ENCODE results near the gene USP30.
"Not testable (repeated sequence)": the region's sequence is repeated elsewhere in the genome, so short reads cannot be mapped to it uniquely, and the experiment has no call there.

USP30 gene

GRCh38 chr12:109053382-109054123 is 1.2 kb downstream of the USP30 start:
- DNase-seq, result peak; percentile 30

GRCh38 chr12:109054124-109054513 is 1.7 kb downstream of the USP30 start:
- DNase-seq, result not testable (repeated sequence)

DNA sequence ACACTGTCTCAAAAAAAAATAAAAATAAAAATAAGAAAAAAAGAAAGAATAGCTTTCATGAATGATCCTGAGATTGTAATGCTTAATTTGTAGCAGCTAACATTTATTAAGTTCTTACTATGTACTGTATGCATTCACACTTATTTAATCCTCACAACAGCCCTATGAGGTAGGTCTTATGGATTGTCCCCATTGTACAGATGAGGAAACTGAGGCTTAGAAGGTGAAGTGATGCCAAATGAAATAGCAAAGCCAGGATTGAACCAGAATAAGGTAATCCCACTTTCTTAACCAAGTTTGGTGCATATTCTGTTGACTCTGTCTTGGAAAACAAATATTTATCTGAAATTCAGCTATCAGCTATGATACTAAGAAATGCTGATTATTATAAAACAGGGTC is 2.1 kb downstream of the USP30 start:
- no peak for DNase-seq

- DNase-seq, result no peak
Observed at GRCh38 chr12:109056891-109057290, 4.5 kb downstream of the USP30 start.

DNA sequence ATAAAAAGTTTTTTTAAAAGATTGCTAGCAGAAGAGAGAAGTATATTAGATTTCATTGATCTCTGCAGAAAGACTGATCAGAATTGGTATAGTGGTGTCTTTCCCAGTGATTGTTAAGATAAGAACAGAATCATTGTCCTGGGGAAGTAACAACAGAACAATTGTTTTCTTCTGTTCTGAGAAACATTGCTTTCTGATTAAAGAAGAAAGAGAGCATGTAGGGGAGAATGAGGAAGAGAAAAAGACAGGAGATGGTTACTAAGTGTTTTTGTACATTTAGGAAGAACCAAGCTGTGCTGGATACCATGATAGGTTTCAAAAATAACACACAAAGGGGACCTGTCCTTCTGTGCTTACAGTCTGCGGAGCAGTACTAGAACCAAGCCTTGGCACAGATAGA is 5.0 kb downstream of the USP30 start:
- DNase-seq, result no peak

DNA sequence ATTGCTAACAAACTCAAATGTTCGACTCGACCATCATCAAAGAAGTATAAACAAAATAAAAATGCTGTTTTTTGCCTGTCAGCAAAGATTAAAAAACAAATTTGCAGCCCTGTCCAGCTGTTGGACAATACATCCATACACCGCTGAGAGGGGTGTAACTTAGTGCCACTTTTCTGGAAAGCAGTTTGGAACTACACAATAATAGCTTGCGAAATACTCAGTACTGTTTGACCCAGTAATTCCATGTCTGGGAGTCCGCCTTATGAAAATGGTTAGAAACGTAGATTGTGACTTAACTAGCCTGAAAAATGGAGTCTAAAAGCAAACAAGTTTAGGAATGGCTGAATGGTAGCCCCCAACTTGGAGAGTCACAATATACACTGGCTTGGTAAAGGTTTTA is 6.4 kb downstream of the USP30 start:
- no peak for DNase-seq

DNA sequence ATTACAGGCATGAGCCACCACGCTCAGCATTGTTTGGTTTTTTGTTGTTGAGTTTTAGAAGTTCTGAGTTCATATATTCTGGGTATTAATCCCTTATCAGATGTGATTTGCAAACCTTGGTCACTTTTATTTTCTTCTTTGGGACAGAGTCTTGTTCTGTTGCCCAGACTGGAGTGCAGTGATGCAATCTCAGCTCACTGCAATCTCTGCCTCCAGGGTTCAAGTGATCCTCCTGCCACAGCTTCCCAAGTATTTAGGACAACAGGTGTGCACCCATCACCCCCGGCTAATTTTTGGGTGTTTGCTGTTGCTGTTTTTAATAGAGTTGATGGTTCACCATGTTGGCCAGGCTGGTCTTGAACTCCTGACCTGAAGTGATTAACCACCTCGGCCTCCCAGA is 11.8 kb downstream of the USP30 start:
- DNase-seq, result no peak

DNA sequence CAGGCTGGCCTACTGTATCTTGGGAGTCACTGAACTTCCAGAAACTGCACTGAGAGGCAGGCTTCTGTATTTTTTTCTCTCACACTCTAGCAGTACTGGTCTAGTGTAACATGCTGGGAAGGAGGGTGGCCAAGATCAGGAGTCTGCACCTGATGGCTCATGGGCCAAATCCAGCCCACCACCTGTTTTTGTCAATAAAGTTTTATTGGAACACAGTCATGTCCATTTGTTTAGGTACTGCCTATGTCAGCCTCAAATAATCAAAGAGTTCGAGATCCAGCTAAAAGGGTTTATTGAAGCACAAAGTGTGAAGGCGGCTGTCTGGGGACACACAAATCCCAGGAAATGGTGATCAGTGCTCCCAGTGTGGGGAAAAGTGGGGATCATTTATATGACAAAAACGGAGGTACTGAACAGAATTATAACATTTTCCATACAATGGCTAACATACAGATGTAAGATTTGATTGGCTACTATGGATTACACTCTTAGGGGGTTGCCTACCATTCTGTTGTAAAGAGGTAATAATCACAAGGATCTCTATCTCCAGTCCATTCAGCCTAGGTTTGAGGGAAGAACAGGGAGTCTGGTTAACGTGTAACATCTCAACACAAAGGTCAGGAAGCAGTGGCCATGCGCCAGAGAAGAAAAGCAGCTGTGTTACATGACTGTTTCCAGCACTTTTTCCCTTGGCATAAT is 12.9 kb downstream of the USP30 start:
- no peak for DNase-seq

- DNase-seq, result no peak
Observed at GRCh38 chr12:109065853-109066193, 13.4 kb downstream of the USP30 start.

GRCh38 chr12:109069307-109070271 is 17.2 kb downstream of the USP30 start:
- DNase-seq, result no peak

DNA sequence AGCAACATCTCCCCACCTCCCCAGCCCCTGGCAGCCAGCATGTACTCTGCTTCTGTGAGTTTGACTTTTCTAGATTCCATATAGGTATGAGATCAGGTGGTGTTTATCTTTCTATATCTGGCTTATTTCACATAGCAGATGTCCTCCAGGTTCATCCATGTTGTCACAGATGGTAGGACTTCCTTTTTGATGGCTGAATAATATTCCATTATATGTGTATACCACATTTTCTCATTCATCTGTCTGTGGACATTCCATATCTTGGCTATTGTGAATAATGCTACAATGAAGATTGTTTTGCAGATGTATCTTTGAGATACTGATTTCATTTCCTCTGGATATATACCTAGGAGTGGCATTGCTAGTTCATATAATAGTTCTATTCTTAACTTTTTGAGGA is 22.5 kb downstream of the USP30 start:
- DNase-seq, result no peak

DNA sequence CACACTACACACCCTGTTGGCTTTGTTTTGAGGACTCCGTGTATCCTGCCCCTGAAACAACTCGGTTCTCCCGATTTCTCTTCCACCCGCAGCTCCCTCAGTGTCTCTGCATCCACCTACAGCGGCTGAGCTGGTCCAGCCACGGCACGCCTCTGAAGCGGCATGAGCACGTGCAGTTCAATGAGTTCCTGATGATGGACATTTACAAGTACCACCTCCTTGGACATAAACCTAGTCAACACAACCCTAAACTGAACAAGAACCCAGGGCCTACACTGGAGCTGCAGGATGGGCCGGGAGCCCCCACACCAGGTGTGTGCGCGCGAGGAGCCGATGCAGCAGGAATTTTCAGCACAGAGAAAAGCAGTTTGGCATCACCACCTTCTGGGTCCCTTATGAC is 30.4 kb downstream of the USP30 start:
- no peak for DNase-seq

- DNase-seq, result no peak
Observed at GRCh38 chr12:109084425-109084824, 32.0 kb downstream of the USP30 start.

GRCh38 chr12:109085590-109085989 is 33.2 kb downstream of the USP30 start:
- DNase-seq, result no peak

GRCh38 chr12:109087250-109087649 is 34.9 kb downstream of the USP30 start:
- no peak for DNase-seq

GRCh38 chr12:109088818-109089217 is 36.4 kb downstream of the USP30 start:
- no peak for DNase-seq

GRCh38 chr12:109089683-109090082 is 37.3 kb downstream of the USP30 start:
- no peak for DNase-seq

DNA sequence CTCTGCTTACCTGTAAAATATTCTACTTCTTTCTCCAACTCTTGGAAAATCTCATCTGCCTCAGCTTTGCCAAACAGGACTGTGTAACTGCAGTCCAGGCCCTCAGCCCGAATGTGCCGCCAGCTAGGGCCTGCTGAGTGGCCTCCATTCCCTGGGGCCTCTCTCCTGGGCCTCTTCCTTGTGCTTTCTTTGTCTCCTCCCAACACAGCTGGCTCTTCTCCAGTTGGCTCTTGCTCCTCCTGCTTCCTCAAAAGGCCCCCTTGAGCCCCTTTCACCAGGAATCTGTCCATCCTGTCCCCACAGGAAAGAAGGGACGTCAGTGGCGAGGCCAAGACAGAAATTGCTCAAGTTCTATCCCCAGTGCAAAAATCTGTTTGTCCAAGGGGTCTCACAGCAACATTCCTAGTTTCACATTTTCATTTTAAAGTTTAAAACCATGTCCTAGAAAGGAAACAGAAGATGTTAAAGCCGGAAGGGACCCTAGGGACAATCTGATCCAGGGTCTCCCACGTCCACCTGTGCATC is 40.2 kb downstream of the USP30 start:
- peak; percentile 31 for DNase-seq

GRCh38 chr12:109093022-109093918 is 40.9 kb downstream of the USP30 start, which contains the start of gene ALKBH2:
Gene ALKBH2 (minus strand): TSS chr12:109093472. CDS start chr12:109092786, 686 bp downstream.
- DNase-seq, result peak; percentile 89

GRCh38 chr12:109097140-109097434 is 44.7 kb downstream of the USP30 start:
- no peak for DNase-seq

GRCh38 chr12:109097435-109098182 is 45.2 kb downstream of the USP30 start, which contains the start of gene UNG:
Gene UNG (plus strand): TSS chr12:109097597. CDS start chr12:109097680, 83 bp downstream.
- DNase-seq, result peak; percentile 91
